LNCaP clone FGC (cell line): ENCODE measurements around the gene ENPP1.

Experiments
- DNase-seq: peaks from one replicate; pipeline ENCODE4 v3.0.0-alpha.2; 2011; ENCODE audit warnings: low read depth
- H3K4me3 ChIP-seq: 2 replicates; pipeline ENCODE4 v1.5.1; 2011; ENCODE audit warnings: mild to moderate bottlenecking, low read depth, low read length, control low read depth
- TF ChIP-seq, protein P1 (sequence below): IDR thresholded peaks from 2 replicates; pipeline ENCODE4 v1.5.1; 2012; ENCODE audit warnings: mild to moderate bottlenecking; ENCODE audit not compliant: control insufficient read depth, insufficient read depth; ENCODE audit errors: extremely low read depth

Gene ENPP1

DNA sequence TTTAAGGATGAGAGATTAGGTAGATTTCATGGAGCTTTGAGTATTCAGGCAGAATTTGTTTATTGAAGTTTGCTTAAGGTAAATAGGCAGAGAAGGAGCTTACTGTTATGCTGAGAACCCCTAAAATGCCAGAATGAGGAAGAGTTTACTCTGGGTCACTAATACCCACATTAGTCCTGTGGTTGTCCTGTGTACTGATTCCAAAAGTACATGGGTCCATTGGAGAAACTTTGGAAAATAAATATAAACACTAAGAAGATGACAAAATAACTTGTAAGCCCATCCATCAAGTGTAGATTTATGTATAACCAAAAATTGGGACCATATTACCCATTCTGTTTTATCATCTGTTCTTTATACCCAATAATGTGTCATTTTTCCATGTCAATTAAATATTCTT lies 31.6 kb downstream of the ENPP1 start:
- DNase-seq: no peak
- no peak overlapping the region for H3K4me3 ChIP-seq
- TF ChIP-seq, protein P1, sequence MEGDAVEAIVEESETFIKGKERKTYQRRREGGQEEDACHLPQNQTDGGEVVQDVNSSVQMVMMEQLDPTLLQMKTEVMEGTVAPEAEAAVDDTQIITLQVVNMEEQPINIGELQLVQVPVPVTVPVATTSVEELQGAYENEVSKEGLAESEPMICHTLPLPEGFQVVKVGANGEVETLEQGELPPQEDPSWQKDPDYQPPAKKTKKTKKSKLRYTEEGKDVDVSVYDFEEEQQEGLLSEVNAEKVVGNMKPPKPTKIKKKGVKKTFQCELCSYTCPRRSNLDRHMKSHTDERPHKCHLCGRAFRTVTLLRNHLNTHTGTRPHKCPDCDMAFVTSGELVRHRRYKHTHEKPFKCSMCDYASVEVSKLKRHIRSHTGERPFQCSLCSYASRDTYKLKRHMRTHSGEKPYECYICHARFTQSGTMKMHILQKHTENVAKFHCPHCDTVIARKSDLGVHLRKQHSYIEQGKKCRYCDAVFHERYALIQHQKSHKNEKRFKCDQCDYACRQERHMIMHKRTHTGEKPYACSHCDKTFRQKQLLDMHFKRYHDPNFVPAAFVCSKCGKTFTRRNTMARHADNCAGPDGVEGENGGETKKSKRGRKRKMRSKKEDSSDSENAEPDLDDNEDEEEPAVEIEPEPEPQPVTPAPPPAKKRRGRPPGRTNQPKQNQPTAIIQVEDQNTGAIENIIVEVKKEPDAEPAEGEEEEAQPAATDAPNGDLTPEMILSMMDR: no peak

DNA sequence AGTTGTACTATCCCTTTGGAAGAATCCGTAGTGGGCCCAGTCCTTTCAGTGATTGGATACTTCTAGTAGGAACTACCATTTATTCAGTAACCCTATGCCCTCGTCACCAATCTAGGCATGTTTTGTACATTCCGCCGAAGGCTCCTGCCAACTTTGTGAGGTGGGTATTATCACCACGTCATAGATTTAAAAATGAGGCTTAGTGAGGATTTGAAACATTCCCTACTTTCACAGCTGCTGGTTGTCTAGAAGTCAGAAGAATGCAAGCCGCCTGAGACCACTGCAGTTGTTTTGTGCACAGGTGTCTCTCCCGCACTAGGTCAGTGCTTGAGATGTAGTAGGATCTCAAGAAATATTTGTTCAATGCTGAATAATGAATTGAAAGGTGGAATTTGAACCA lies 32.6 kb downstream of the ENPP1 start:
- TF ChIP-seq, protein P1: no peak
- no peak overlapping the region for H3K4me3 ChIP-seq
- DNase-seq: no peak

DNA sequence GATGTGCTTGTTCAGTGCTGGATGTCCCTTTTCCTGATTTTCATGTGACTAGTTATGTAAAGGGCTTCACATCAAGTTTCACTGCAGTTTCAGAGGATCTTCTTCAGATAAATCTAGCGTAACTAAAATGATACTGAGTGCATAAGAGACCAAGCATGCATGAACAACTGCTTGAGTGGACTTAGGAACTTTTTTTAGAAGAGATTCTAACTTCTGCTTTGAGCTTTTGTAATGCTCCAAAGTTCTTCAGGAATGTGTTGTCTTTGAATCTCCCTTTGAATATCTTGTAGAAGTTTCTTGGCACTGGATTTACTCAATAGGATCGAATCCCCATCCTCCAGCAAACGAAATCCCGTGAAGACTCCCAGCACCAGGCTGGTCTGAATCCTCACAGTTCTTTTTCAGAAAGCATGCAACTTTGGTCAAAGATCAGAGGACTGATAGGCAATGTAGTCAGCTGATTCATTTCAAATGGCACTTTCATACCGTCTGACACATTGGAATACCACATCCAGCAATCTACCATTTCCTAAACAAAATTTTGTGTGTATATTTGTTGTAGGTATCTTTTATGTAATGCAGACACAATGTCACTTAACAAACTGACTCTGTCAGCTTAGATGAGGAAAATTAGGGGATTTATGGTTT lies 33.2 kb downstream of the ENPP1 start:
- no peak overlapping the region for H3K4me3 ChIP-seq
- no peak for DNase-seq
- TF ChIP-seq, protein P1: no peak

DNA sequence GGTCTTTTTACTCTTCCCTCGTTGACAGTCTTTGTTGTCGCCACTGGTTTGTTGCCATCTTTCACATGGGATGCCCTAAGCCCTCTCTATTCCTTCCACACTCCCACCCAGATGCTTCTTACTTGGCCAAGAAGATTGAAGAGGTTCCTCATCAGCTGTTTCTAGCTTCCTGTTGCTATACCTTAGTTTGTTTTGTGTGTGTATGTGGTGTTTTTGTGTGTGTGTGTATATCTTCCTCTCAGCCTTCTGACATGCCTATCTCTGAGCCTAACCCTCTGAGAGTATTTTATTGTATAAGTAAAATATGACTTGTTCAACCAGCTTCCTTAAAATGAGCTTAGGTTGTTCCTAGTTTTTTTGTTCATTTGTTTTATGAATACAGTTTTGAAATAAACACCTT lies 35.9 kb downstream of the ENPP1 start:
- TF ChIP-seq, protein P1: no peak
- DNase-seq: no peak
- H3K4me3 ChIP-seq: no peak overlapping the region

DNA sequence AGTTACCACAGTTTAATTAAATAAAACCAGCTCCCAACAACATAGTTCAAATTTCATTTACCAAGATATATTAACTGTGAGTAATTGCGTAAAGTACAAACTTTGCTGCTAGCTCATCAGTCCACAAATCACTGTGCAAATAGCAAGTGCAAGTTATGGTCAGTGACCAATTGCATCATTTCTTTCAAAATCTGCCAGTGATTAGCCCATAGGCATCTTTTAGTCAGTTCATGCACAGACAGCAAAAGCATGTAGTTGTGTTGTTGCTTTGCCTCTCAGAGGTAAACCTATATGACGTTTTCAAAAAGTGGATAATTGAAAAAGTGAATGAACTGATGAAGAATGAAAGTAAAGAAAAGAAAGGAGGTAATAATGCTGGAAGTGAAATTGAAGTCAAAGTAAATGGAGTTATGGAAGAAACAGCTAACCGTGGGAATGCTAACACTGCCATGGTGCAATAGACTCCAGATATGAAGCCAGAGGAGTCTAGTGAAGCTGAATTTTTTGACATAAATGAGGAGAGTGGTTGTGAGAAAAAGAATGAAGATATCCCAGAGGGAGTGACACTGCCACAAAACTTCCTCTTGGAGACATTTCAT lies 36.5 kb downstream of the ENPP1 start:
- H3K4me3 ChIP-seq: no peak overlapping the region
- peak; percentile 18 for DNase-seq
- TF ChIP-seq, protein P1: no peak

DNA sequence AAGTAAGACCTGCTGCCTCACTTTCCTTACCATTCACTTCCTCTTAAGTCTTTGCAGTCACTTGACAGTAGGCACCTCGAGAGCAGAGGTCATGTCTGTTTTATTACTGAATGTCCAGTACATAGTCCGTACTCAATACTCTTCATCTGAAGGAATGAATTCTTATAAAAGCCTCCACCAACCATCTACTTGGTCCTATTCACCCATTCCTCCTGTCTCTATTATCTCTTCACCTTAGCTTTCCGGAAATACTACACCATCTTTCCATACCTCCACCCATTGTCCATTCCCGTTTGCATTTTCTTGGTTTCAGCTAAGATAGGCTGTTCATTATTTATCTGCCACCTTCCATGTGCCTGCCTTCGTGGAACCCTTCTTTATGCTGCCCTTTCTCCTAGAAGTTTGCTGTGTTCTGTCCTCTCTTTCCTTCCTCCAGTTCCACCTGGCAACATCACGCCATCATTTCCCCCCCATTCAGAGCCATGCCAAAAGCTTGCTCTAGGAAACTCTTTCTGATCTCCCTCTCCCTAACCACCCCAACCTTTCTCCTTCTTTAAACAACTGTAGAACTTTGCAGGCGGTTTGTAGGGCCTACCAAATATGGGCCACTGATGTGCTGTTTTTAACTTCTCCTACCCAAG lies 38.3 kb downstream of the ENPP1 start:
- H3K4me3 ChIP-seq: no peak overlapping the region
- DNase-seq: no peak
- TF ChIP-seq, protein P1: no peak
